AG10803 (cell line): ENCODE measurements around the gene NEK6.
"Not testable (repeated sequence)": the region's sequence is repeated elsewhere in the genome, so short reads cannot be mapped to it uniquely, and the experiment has no call there.

ENCODE experiments used
- DNase-seq: peaks from one replicate; pipeline ENCODE4 v3.0.0; 2010; ENCODE audit warnings: low read depth
- H3K4me3 ChIP-seq: 2 replicates; pipeline ENCODE4 v1.5.1; 2011; ENCODE audit warnings: mild to moderate bottlenecking, low read length, control low read depth
- CTCF ChIP-seq: conservative IDR thresholded peaks from 2 replicates; pipeline ENCODE4 v1.5.1; 2011; ENCODE audit warnings: mild to moderate bottlenecking, low read length, control low read depth, inconsistent platforms

NEK6 gene

GRCh38 chr9:124248960-124249359 is 8.8 kb upstream of the NEK6 start:
- no peak for TF ChIP-seq CTCF
- H3K4me3 ChIP-seq = no peak overlapping the region
- peak; percentile 31 for DNase-seq

GRCh38 chr9:124251204-124251603 is 6.5 kb upstream of the NEK6 start:
- DNase-seq = no peak
- no peak for TF ChIP-seq CTCF
- H3K4me3 ChIP-seq = no peak overlapping the region

- 0 out of 2 replicates have a peak, but pooled peaks have one; percentile 5 for TF ChIP-seq CTCF
- peak; percentile 60 for DNase-seq
- no peak overlapping the region for H3K4me3 ChIP-seq
Measured at GRCh38 chr9:124251605-124252378, 6.0 kb upstream of the NEK6 start.

DNA sequence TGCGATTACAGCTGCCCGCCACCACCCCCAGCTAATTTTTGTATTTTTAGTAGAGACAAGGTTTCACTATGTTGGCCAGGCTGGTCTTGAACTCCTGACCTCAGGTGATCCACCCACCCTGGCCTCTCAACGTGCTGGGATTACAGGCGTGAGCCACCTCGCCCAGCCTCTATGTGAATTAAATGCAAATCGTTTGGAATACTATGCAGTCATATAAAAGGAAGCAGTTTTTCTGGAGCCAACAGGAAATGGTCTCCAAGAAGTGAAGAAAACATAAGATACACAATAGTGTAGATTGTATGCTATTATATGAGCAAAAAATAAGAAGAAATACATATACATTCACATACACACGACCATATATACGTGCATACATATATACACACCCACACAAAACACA is 4.9 kb upstream of the NEK6 start:
- H3K4me3 ChIP-seq, DNase-seq: not testable (repeated sequence)

DNA sequence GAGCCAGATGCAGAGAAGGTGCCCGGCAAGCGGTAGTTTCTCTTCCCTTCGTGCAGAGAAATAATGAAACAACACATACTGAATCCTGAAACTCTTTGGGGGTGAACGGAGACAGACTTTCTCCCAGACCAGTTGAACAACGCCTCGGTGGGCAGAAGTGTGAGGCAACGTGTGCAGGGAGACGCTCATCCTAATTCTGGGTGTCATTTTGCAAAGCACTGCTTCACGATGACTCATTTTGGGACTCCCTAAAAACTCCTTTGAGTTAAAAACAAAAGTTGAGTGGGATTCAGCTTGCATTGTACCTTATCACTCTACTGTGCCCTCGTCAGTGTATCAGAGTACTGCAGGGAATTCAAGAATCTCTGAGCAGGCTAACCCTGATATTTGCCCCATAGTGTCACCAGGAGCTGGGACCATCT is 3.5 kb upstream of the NEK6 start:
- TF ChIP-seq CTCF = no peak
- DNase-seq = no peak
- no peak overlapping the region for H3K4me3 ChIP-seq

- TF ChIP-seq CTCF = no peak
- no peak overlapping the region for H3K4me3 ChIP-seq
- no peak for DNase-seq
Measured at GRCh38 chr9:124255222-124255621, 2.5 kb upstream of the NEK6 start.

DNA sequence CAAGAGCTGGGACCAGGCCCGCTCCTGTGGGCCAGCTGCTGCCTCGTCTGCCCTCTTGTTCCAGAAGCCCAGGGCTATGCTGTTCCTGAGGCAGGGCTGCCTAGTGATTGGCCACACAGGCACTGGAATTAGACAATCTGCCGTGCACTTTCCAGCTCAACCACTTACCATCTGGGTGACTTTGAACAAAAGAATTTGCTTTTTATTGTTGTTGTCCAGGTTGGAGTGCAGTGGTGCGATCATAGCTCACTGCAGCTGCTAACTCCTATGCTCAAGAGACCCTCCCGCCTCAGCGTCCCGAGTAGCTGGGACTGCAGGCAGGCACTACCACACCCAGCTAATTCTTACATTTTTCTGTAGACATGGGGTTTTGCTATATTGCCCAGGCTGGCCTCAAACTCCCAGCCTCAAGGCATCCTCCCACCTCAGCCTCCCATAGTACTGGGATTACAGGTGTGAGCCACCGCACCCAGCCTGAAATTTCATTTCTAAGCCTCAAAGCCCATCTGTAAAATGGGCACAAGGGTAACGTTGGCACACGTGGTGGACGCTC is 1.2 kb upstream of the NEK6 start:
- H3K4me3 ChIP-seq = no peak overlapping the region; the same call in 1 of the 2 replicates
- DNase-seq = peak; percentile 95
- TF ChIP-seq CTCF = no peak
